ELF-1 (cell line): ENCODE data around the gene PTPRU.
A peak's percentile ranks its signal among the peaks of the same experiment; 100 is the strongest.

ENCODE experiments used
- DNase-seq: peaks from one replicate; pipeline ENCODE4 v3.0.0-alpha.2; 2016; ENCODE audit warnings: low read depth, low spot score

The PTPRU gene

GRCh38 chr1:29235955-29236711, at the start of gene PTPRU:
TSS of gene PTPRU (plus strand) at chr1:29236522. CDS start at chr1:29236645, 123 bp downstream.
- DNase-seq: peak; percentile 83

GRCh38 chr1:29186707-29187106, 49.6 kb upstream of the PTPRU start:
- DNase-seq: peak; percentile 50

DNA sequence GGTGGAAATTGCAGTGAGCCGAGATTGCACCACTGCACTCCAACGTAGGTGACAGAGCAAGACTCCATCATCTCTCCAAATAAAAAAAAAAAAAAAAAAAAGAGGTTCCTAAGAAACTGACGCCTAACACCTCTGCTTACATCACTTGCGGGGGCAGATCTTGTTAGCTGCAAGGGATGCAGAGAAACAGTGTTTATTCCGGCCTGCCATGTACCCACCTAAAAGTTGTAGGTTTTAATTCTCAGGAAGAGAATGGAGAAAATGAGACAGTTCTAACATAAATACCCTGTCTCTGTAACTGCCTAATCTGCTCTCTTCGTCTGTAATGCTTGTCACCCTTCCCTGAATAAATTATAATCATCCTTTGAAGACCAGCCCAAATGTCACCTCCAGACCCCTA, 45.6 kb upstream of the PTPRU start:
- no peak for DNase-seq

- DNase-seq: no peak
These were observed 42.4 kb upstream of the PTPRU start for GRCh38 chr1:29193879-29194455.

GRCh38 chr1:29195881-29196291, 40.4 kb upstream of the PTPRU start:
- DNase-seq: no peak

DNA sequence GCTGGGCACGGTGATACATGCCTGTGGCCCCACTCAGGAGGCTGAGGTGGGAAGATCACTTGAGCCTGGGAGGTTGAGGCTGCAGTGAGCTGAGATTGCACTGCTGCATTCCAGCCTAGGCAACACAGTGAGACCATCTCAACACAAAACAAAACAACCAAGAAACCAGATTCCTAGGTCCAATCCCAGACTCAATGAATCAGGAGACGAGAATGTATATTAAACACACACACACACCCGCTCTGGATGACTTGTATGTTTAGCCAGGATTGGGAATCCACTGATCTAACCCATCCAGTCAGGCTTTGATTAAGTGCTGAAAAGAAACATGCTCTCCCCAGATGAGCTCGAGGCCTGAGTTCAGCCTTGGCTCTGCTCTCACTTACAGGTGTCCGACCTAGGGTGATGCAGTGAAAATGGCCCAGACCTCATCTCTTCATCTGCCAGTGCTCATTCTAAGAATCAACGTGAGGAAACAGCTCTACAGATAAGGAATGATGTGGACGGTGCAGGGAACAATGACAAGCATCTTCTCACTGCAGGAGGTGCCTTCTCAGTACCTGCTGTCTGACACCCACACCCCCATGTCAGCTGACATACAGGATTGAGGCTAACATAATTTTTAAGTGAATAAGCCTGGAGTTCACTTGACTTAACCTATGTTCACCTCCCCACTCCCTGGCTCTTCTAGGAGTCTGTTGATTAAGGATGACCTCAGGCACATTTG, 39.3 kb upstream of the PTPRU start:
- DNase-seq: peak; percentile 50

DNA sequence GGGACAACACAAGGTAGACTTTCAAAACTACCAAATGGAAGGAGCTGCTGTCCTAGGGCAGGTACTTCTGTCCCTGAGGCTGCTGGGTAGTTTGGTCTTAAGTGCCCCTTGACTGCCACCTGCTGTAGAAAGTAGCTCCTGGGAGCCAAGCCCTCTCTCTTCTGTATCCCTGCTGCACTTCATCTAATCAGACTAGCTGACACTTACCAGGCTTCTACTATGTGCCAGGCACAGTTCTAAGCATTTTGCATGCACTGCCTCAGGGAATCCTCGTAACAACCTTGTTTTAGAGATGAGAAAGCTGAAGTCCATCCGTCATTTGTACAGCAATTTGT, 38.8 kb upstream of the PTPRU start:
- DNase-seq: peak; percentile 87

GRCh38 chr1:29197993-29198392, 38.3 kb upstream of the PTPRU start:
- no peak for DNase-seq

- DNase-seq: no peak
These were observed 35.3 kb upstream of the PTPRU start for GRCh38 chr1:29200906-29201594.

GRCh38 chr1:29201595-29202051, 34.7 kb upstream of the PTPRU start:
- no peak for DNase-seq

DNA sequence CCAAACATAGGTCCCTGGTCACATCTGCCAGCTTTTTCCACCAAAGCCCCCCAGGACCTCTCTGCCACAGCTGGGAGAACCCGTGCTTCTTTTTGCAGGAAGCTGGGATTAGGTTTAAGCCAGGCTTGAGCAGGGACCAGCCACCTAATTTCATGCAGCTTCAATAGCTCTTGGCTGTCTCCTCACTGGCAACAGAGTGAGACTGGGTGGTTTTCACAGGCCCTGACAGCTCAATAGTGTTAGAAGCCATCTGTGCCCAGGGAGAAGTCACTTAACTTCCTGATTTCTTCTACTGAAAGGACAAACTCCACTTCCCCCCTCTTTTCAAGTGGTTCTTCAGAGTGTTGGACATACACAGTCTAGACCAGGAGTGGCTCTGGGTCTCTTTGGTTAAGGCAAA, 34.3 kb upstream of the PTPRU start:
- no peak for DNase-seq

GRCh38 chr1:29202584-29203340, 33.6 kb upstream of the PTPRU start:
- DNase-seq: peak; percentile 95

DNA sequence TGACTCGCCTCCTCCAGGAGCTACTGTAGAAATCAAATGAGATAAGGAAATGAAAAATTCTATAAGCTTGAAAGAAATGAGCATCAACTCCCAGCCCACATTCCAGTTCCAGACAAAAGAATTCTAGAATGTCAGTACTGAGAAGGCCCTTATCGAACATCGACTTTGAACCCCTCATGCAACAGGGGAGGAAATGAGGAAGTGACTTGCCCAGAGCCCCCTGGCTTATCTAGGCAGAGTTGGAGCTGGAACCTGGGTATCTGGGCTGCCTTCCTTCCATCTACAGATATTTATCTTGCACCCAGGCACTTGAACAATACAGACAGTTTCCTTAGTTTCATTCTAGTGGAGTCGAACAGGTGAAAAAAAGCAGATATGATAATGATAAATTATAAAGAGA, 27.9 kb upstream of the PTPRU start:
- DNase-seq: no peak

DNA sequence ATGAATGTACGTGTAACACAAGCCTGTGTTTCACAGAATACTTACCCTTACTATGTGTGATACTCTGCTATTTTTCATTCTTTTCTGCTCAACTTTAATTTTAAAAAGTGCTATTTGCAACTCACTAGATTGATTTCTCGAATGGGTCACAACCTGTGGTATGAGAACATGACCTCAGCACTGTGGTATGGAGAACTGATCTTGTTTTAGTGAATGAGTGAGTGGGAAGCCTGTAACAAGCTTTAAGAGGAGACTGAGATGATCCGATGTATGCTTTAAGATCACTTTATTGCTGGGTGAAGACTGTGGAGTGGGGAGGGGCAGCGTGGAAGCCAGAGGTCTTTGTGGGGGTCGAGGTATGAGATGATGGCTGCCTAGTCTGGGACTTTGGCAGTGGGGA, 27.1 kb upstream of the PTPRU start:
- DNase-seq: no peak

GRCh38 chr1:29210278-29211085, 25.8 kb upstream of the PTPRU start:
- peak; percentile 25 for DNase-seq

DNA sequence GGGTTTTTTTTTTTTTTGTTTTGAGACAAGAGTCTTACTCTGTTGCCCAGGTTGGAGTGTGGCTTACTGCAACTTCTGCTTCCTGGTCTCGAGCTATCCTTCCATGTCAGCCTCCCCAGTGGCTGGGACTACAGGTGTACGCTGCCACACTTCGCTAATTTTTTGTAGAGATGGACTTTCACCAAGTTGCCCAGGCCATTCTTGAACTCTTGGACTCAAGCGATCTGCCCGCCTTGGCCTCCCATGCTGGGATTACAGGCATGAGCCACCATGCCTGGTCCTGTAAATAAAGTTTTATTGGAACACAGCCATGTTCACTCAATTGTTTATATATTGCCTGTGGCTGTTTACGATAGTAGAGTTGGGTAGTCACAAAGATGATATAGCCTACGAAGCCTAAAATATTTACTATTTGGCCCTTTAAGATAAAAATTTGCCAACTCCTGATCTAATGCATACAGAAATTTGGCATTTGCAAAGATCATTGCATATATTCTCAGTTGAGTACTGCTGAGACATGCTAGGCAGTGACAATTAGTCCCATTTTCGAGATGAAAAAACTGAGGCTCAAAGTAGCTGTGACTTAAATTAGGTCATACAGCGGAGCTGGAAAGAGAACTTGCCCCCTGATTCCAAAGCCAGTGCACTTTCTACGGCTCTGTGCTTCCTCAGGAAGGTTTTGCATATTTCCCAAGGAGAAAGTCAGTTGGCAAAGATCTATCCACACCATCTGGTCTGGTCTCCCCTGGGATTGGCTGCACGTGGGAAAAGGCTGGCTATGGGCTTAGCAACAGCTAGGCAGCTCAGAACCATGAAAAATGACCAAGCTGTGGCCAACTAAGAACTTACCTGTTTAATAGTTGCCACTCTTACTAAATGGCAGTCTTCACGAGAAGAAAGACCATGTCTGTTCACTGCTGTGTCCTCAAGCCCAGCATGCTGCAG, 25.0 kb upstream of the PTPRU start:
- DNase-seq: no peak

- DNase-seq: no peak
These were observed 23.3 kb upstream of the PTPRU start for GRCh38 chr1:29213055-29213454.

- DNase-seq: no peak
These were observed 18.7 kb upstream of the PTPRU start for GRCh38 chr1:29217633-29218032.

DNA sequence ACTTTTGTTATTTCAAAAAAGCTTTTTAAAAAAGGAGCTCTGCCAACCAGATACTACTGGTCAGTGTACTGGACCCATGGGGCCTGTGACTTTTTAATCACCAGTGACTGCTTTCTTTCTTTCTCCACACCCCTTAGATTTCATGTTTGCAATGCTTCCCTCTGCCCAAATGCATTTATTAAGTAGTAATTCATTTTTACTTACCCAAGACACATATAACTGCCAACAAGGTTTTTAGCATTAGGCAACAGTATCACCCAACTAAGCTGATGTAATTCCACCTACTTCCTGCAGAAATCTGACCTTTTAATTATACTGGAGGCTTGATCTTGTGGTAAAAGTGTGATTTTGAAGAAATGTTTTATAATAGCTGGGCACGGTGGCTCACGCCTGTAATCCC, 18.1 kb upstream of the PTPRU start:
- DNase-seq: no peak

- no peak for DNase-seq
These were observed 15.0 kb upstream of the PTPRU start for GRCh38 chr1:29221296-29221695.
